ENCODE measurements around the gene TIMMDC1.
"Not testable (repeated sequence)": the region's sequence is repeated elsewhere in the genome, so short reads cannot be mapped to it uniquely, and the experiment has no call there.

TIMMDC1 gene

GRCh38 chr3:119514637-119515036 is 16.3 kb downstream of the TIMMDC1 start:
- DNase-seq = no peak

GRCh38 chr3:119517112-119517511 is 18.8 kb downstream of the TIMMDC1 start:
- DNase-seq = no peak

GRCh38 chr3:119518026-119518425 is 19.7 kb downstream of the TIMMDC1 start:
- no peak for DNase-seq

- DNase-seq = no peak
These were observed 26.8 kb downstream of the TIMMDC1 start for GRCh38 chr3:119524931-119525662.

- no peak for DNase-seq
These were observed 29.4 kb downstream of the TIMMDC1 start for GRCh38 chr3:119527714-119528113.

- no peak for DNase-seq
These were observed 31.5 kb downstream of the TIMMDC1 start for GRCh38 chr3:119529883-119530282.

GRCh38 chr3:119530456-119530855 is 32.1 kb downstream of the TIMMDC1 start:
- no peak for DNase-seq

GRCh38 chr3:119531151-119531550 is 32.8 kb downstream of the TIMMDC1 start:
- DNase-seq = no peak

GRCh38 chr3:119534296-119534695 is 35.9 kb downstream of the TIMMDC1 start:
- DNase-seq = no peak

GRCh38 chr3:119536757-119537156 is 38.4 kb downstream of the TIMMDC1 start:
- DNase-seq = no peak

- DNase-seq = no peak
These were observed 40.4 kb downstream of the TIMMDC1 start for GRCh38 chr3:119538772-119539171.

- DNase-seq = no peak
These were observed 43.2 kb downstream of the TIMMDC1 start for GRCh38 chr3:119541547-119541946.

GRCh38 chr3:119542168-119542767 is 43.9 kb downstream of the TIMMDC1 start:
- no peak for DNase-seq

- DNase-seq = no peak
These were observed 44.8 kb downstream of the TIMMDC1 start for GRCh38 chr3:119543147-119543546.

GRCh38 chr3:119547227-119547626 is 48.9 kb downstream of the TIMMDC1 start:
- DNase-seq = no peak

- DNase-seq = no peak
These were observed 50.0 kb downstream of the TIMMDC1 start for GRCh38 chr3:119548341-119548740.

GRCh38 chr3:119550192-119550910 is 52.0 kb downstream of the TIMMDC1 start:
- DNase-seq = no peak

- DNase-seq = no peak
These were observed 53.3 kb downstream of the TIMMDC1 start for GRCh38 chr3:119551598-119551997.

GRCh38 chr3:119552928-119553327 is 54.6 kb downstream of the TIMMDC1 start:
- DNase-seq = not testable (repeated sequence)

GRCh38 chr3:119553823-119554415 is 55.6 kb downstream of the TIMMDC1 start:
- no peak for DNase-seq

GRCh38 chr3:119555309-119555735 is 57.0 kb downstream of the TIMMDC1 start:
- no peak for DNase-seq

GRCh38 chr3:119555929-119556328 is 57.6 kb downstream of the TIMMDC1 start:
- no peak for DNase-seq

- no peak for DNase-seq
These were observed 59.0 kb downstream of the TIMMDC1 start for GRCh38 chr3:119557192-119557876.
